ENCODE results near the gene G3BP1. TPM values are rescaled to one million over a fixed set of nuclear protein-coding genes. Genes with fewer than 3 reads are reported as not detected.
A peak's percentile ranks its signal among the peaks of the same experiment; 100 is the strongest.

Gene G3BP1
- polyA plus RNA-seq, 3 donors, result 10.6 to 60.6 (median 58.8) TPM

DNA sequence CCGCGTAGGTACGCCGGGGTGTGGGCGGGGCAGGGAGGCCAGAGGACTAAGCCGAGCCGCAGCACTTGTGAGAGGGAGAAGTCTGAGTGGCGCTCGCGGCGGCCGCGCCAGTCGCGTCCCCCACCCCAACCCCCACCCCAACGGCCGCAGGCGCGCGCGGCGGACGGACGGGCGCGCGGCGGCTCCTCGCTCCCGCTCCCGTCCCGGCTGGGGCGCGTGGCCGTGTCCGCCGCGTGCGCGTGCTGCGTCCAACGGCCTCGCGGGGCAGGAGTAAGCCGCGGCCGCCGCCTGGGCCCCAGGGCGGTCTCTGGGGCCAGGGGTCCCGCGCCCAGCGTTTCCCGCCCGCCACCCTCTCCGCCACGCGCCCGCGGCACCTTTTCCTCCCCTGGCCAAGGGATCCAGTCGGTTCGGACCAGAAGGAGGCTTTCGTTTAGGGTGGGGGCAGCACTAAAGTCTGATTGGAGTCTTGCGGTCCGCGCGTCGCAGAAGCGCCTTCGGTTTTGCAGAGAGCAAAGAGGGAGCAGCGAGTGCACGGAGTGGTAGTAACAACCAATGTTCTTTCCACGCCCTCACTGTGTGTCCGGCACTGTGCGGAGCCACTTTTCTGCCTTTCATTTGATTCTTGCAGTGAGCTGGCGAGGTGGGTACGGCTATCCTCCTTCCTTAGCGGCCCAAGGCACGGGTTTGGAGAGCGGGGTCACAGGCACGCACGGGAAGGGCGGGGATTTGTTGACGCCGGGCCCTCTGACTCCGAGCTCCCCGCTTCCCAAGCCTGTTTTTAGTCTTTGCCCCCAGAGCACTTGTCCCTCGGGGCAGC lies 483 bp downstream of the G3BP1 start:
- Histone ChIP-seq H3K36me3 (replicated peaks in 1 of 2; ENCODE audit: control insufficient read depth in 1 of 2, insufficient read depth in 2 of 2, low read length in 2 of 2) (peaks cover 0 to 5% of the 10 kb centered on the region in 2 donors), H2AFZ (ENCODE audit: insufficient read depth, low read depth, low read length, poor library complexity, severe bottlenecking) (peak overlapping the region; percentile 79), H3K4me2 (replicated peaks; ENCODE audit: extremely low read depth, low read length, poor library complexity, severe bottlenecking) (peak overlapping the region; percentile 92), H3K4me3 (replicated peaks in 1 of 3; ENCODE audit: low read depth in 2 of 3, low read length in 3 of 3) (peak overlapping the region; percentile 62 to 82 (median 67)), H4K20me1 (ENCODE audit: insufficient read depth, low read length) (peaks cover 50% of the 10 kb centered on the region), H3K4me1 (ENCODE audit: control insufficient read depth in 1 of 2, insufficient read depth in 2 of 2, low read length in 2 of 2) (peaks cover 27 to 50% of the 10 kb centered on the region in 2 donors), H3K9ac (ENCODE audit: insufficient read depth, low read length, poor library complexity, severe bottlenecking) (peak overlapping the region; percentile 95), H3K79me2 (ENCODE audit: insufficient read depth, low read length) (peaks cover 50% of the 10 kb centered on the region), H3K27ac (ENCODE audit: low read depth in 1 of 2, low read length in 2 of 2) (peak overlapping the region; percentile 97), H3K9me3 (replicated peaks in 1 of 2; ENCODE audit: control insufficient read depth in 1 of 2, insufficient read depth in 1 of 2, low read length in 2 of 2) (no peaks in the 10 kb centered on the region), H3K27me3 (ENCODE audit: control insufficient read depth in 2 of 2, insufficient read depth in 2 of 2, low read length in 2 of 2) (no peaks in the 10 kb centered on the region)
- Mint-ChIP-seq H3K27ac (peak overlapping the region in 6 of 7 donors; percentile 90 to 96 (median 93)), H3K9me3 (no peaks in the 10 kb centered on the region), H3K27me3 (ENCODE audit: low read depth in 3 of 3) (no peaks in the 10 kb centered on the region), H3K4me3 (peak overlapping the region; percentile 88 to 97), H3K36me3 (peaks cover 5 to 9% of the 10 kb centered on the region in 2 donors), H3K4me1 (peaks cover 44% of the 10 kb centered on the region)
- intact Hi-C loops (cut with micrococcal nuclease), result loop anchor here in 1 of 2 donors (2.0 kb wide), 1 partner anchor 13 kb away; the partner anchor contains the start of gene ATOX1
- WGBS (ENCODE audit: insufficient coverage), result under 1% methylated on average over 70 of the region's 87 CpGs
- DNase-seq, result peak; percentile 18 to 46 (median 41)
- no peak for TF ChIP-seq CTCF (IDR thresholded peaks at IDR 0.05)

GRCh38 chr5:151772846-151773561 lies 1.2 kb downstream of the G3BP1 start:
- Histone ChIP-seq H3K9me3 (replicated peaks in 1 of 2; ENCODE audit: control insufficient read depth in 1 of 2, insufficient read depth in 1 of 2, low read length in 2 of 2) (no peaks in the 10 kb centered on the region), H3K4me1 (ENCODE audit: control insufficient read depth in 1 of 2, insufficient read depth in 2 of 2, low read length in 2 of 2) (peaks cover 27 to 50% of the 10 kb centered on the region in 2 donors), H3K36me3 (replicated peaks in 1 of 2; ENCODE audit: control insufficient read depth in 1 of 2, insufficient read depth in 2 of 2, low read length in 2 of 2) (peaks cover 3 to 12% of the 10 kb centered on the region in 2 donors), H3K27ac (ENCODE audit: low read depth in 1 of 2, low read length in 2 of 2) (peak overlapping the region; percentile 97), H3K4me2 (replicated peaks; ENCODE audit: extremely low read depth, low read length, poor library complexity, severe bottlenecking) (peak overlapping the region; percentile 92), H3K27me3 (ENCODE audit: control insufficient read depth in 2 of 2, insufficient read depth in 2 of 2, low read length in 2 of 2) (no peaks in the 10 kb centered on the region), H3K4me3 (replicated peaks in 1 of 3; ENCODE audit: low read depth in 2 of 3, low read length in 3 of 3) (peak overlapping the region; percentile 62 to 82 (median 67)), H3K79me2 (ENCODE audit: insufficient read depth, low read length) (peaks cover 58% of the 10 kb centered on the region), H2AFZ (ENCODE audit: insufficient read depth, low read depth, low read length, poor library complexity, severe bottlenecking) (peak overlapping the region; percentile 79), H3K9ac (ENCODE audit: insufficient read depth, low read length, poor library complexity, severe bottlenecking) (peak overlapping the region; percentile 95), H4K20me1 (ENCODE audit: insufficient read depth, low read length) (peaks cover 58% of the 10 kb centered on the region)
- DNase-seq, result peak; percentile 13 to 74 (median 47)
- Mint-ChIP-seq H3K36me3 (peaks cover 12 to 16% of the 10 kb centered on the region in 2 donors), H3K4me3 (peak overlapping the region; percentile 88 to 97), H3K27ac (peak overlapping the region in 6 of 7 donors; percentile 90 to 96 (median 93)), H3K9me3 (no peaks in the 10 kb centered on the region), H3K27me3 (ENCODE audit: low read depth in 3 of 3) (no peaks in the 10 kb centered on the region), H3K4me1 (peaks cover 44% of the 10 kb centered on the region)
- 2% methylated on average over 13 of the region's 18 CpGs for WGBS (ENCODE audit: insufficient coverage)
- intact Hi-C loops (cut with micrococcal nuclease), result loop anchor here in 1 of 2 donors (2.0 kb wide), 1 partner anchor 14 kb away; the partner anchor contains the start of gene ATOX1
- TF ChIP-seq CTCF (IDR thresholded peaks at IDR 0.05), result no peak

Data from CD14-positive monocyte (primary cell).